Adrenal gland (tissue), 19 donors: ENCODE results near the gene ARHGAP32. TPM values are rescaled to one million over a fixed set of nuclear protein-coding genes. Genes with fewer than 3 reads are reported as not detected.

ENCODE experiments used
- DNase-seq, 7 donors: peaks; one replicate each; pipeline ENCODE4 v3.0.0-alpha.2; 2019 to 2020
- H3K27ac ChIP-seq, 5 donors: fragments of 200-600 bp; sonication (generic) in 4 of 5; 1 replicate in 3 of 5; 2 replicates in 2 of 5; pipeline versions ENCODE4 v1.5.1 to v1.8.0; 2016 to 2020; ENCODE audit warnings: mild to moderate bottlenecking in 1 of 5
- H3K27me3 ChIP-seq: fragments of 200-600 bp; 2 replicates; pipeline ENCODE4 v1.8.0; 2021
- H3K36me3 ChIP-seq, 2 donors: fragments of 200-600 bp; replicated peaks in 1 of 2; 1 replicate in 1 of 2; 2 replicates in 1 of 2; pipeline versions ENCODE4 v1.5.1 to v1.8.0; 2018 to 2022
- H3K4me1 ChIP-seq, 2 donors: fragments of 200-600 bp; replicated peaks in 1 of 2; 1 replicate in 1 of 2; 2 replicates in 1 of 2; pipeline versions ENCODE4 v1.5.1 to v1.8.0; 2018 to 2021
- H3K4me3 ChIP-seq, 4 donors: fragments of 200-600 bp; sonication (generic) in 3 of 4; one replicate each; pipeline ENCODE4 v1.5.1; 2016 to 2018
- H3K9me3 ChIP-seq, 3 donors: fragments of 200-600 bp; sonication (generic) in 1 of 3; replicated peaks in 1 of 3; 1 replicate in 2 of 3; 2 replicates in 1 of 3; pipeline versions ENCODE4 v1.5.1 to v1.8.0; 2016 to 2021
- POLR2A ChIP-seq, 2 donors: fragments of 450-650 bp; IDR thresholded peaks; one replicate each; pipeline ENCODE4 v1.6.1; 2017; ENCODE audit warnings: antibody characterized with exemption in 2 of 2, mild to moderate bottlenecking in 2 of 2, moderate library complexity in 1 of 2
- whole genome bisulfite sequencing, 4 donors: extraction: QIAGEN DNeasy Blood & Tissue Kit in 2 of 4; methylation state at CpG; one replicate each; pipeline versions ENCODE4 v1.1.5 to v1.1.7; 2013 to 2017; 5-methylcytosine and 5-hydroxymethylcytosine counted together
- intact Hi-C, 2 donors: fragments of 100-400 bp; cut with DNase I; formaldehyde crosslinking; loops; one replicate each; pipeline versions ENCODE4 v1.14.1 to v1.15.0; 2022 to 2023
- long read RNA-seq, 10 donors: library from polyadenylated mRNA in 3 of 10; unstranded in 2 of 10; stranded (forward) in 1 of 10; transcript quantifications; one replicate each; pipeline ENCODE4 v2.0.0 and lab custom pipeline, GENCODE V29; 2021 to 2026
- polyA plus RNA-seq, 3 donors: library from polyadenylated mRNA; stranded (reverse); fragments of 200-250 nt in 2 of 3; fragments of 350-450 nt in 1 of 3; fragmentation: Illumina TruSeq in 1 of 3; extraction: RNeasy Lipid Tissue Mini Kit (QIAGEN cat#74804) in 1 of 3; gene quantifications; one replicate each; pipeline ENCODE4 v1.2.3, GENCODE V29; 2013 to 2014
- total RNA-seq, 9 donors: library from RNA; depleted of rRNA in 4 of 9; stranded (reverse); fragments of >200 nt in 4 of 9; fragments of 120-200 nt in 1 of 9; fragmentation: NEBNext Ultra II Directional in 1 of 9; extraction: Animal tissue kit (Norgen Biotek cat#: 25700) in 1 of 9; gene quantifications; one replicate each; pipeline versions ENCODE4 v1.1.0 to v1.2.4, GENCODE V29; 2013 to 2023
- TF ChIP-seq, protein P1 (sequence below), 6 experiments: fragments of 450-650 bp in 4 of 6; fragments of 200-600 bp in 2 of 6; sonication (generic) in 1 of 6; IDR thresholded peaks; 1 replicate in 5 of 6; 2 replicates in 1 of 6; pipeline versions ENCODE4 v1.5.1 to v1.8.0; 2016 to 2021; ENCODE audit warnings: antibody characterized with exemption in 6 of 6, mild to moderate bottlenecking in 2 of 6, moderate library complexity in 1 of 6
- donor health status: healthy with polysubstance abuse.
- donor health status: Bipolar disorder and iron deficiency.
- donor health status: DM: yes; HTN: yes; CAD: no.
- donor health status: DM: no; HTN: no; CAD: no.
- donor health status: DM: no; HTN: no; CAD: no.
- donor health status: DM: yes; HTN: yes; CAD: no.

The ARHGAP32 gene
- total RNA-seq (10 to 100 TPM; 18.9 to 50.4 (median 27.7) TPM), polyA plus RNA-seq (10 to 100 TPM in 1 of 3 donors, 1 to 10 TPM in 2; 4.0 to 23.4 (median 6.8) TPM)
- long read RNA-seq, donor 1: 0 reads
- long read RNA-seq, donor 2: 0 reads
- long read RNA-seq, donor 3: 0 reads
- long read RNA-seq, donor 4, partial matches to known transcripts: 0 of 6 reads
- long read RNA-seq, donor 4, other reads (novel, unspliced or antisense): 6 of 6 reads
- long read RNA-seq, donor 5, partial matches to known transcripts: 2 of 10 reads
- long read RNA-seq, donor 5, other reads (novel, unspliced or antisense): 8 of 10 reads
- long read RNA-seq, donor 6: 0 reads
- long read RNA-seq, donor 7: 0 reads
- long read RNA-seq, donor 8, partial matches to known transcripts: 5 of 5 reads
- long read RNA-seq, donor 8, other reads (novel, unspliced or antisense): 0 of 5 reads
- long read RNA-seq, donor 9: 0 reads
- long read RNA-seq, donor 10, partial matches to known transcripts: 8 of 8 reads
- long read RNA-seq, donor 10, other reads (novel, unspliced or antisense): 0 of 8 reads

DNA sequence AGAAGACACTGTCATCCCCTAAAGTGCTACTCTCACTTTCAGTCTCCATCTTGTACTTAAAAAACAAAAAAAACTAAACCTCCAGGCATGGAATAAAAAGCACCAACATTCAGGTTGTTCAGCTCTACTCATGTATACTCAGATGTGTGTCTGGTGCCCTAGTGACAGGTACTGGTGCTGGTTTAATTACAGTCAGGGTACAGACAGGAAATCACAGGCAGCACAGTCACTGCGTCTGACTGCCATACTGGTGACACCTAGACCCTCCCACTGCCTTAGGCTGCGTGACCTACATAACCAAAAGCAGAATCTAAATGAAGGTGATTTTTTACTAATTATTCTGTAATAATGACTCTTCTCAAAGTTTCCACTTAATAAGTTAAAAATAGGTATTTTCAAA, at the start of gene ARHGAP32:
TSS of gene ARHGAP32 (minus strand) at position 176 of the 400 bp plus-strand sequence. CDS start at position 49, 127 bp downstream.
- TF ChIP-seq POLR2A (IDR thresholded peaks at IDR 0.05): no peak
- TF ChIP-seq, protein P1, sequence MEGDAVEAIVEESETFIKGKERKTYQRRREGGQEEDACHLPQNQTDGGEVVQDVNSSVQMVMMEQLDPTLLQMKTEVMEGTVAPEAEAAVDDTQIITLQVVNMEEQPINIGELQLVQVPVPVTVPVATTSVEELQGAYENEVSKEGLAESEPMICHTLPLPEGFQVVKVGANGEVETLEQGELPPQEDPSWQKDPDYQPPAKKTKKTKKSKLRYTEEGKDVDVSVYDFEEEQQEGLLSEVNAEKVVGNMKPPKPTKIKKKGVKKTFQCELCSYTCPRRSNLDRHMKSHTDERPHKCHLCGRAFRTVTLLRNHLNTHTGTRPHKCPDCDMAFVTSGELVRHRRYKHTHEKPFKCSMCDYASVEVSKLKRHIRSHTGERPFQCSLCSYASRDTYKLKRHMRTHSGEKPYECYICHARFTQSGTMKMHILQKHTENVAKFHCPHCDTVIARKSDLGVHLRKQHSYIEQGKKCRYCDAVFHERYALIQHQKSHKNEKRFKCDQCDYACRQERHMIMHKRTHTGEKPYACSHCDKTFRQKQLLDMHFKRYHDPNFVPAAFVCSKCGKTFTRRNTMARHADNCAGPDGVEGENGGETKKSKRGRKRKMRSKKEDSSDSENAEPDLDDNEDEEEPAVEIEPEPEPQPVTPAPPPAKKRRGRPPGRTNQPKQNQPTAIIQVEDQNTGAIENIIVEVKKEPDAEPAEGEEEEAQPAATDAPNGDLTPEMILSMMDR (IDR thresholded peaks at IDR 0.05): no peak
- H3K27me3 ChIP-seq: no peaks in the 10 kb centered on the region
- no peaks in the 10 kb centered on the region for H3K36me3 ChIP-seq
- intact Hi-C loops: no loop called here
- H3K4me3 ChIP-seq: no peak within 1 kb of the TSS
- no peaks in the 10 kb centered on the region for H3K9me3 ChIP-seq
- H3K4me1 ChIP-seq: peaks cover 0 to 11% of the 10 kb centered on the region in 2 donors
- DNase-seq: no peak
- WGBS, 4 donors: 76 to 89% (median 87%) methylated on average over 2 of the region's 2 CpGs
- no peak within 1 kb of the TSS for H3K27ac ChIP-seq

DNA sequence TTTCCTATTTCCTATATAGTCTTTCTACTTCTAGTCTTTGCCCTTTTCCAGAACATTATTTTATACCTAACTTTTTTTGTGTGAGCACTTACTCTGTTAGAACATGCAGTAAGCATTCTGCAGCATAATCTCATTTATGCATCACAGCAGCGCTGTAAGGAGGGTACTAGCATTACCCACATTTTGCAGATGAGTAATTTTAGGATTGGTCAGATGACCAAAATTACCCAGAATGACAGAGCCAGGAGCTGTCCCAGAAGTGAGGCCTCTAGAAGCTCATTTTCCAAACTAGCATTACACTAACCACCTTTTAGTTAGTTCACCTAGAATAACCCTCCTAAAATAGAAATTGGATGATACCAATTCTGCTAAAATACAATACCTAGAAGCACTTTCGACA, 47.1 kb upstream of the ARHGAP32 start:
- TF ChIP-seq POLR2A (IDR thresholded peaks at IDR 0.05): no peak
- TF ChIP-seq, protein P1 (IDR thresholded peaks at IDR 0.05): no peak
- Histone ChIP-seq H3K27me3 (no peaks in the 10 kb centered on the region), H3K36me3 (no peaks in the 10 kb centered on the region), H3K4me1 (peaks cover 7 to 8% of the 10 kb centered on the region in 2 donors), H3K9me3 (no peaks in the 10 kb centered on the region), H3K4me3 (no peak overlapping the region), H3K27ac (no peak overlapping the region)
- DNase-seq: no peak
- intact Hi-C loops: no loop called here
- WGBS, 4 donors: 96 to 97% (median 96%) methylated on average over 2 of the region's 2 CpGs

DNA sequence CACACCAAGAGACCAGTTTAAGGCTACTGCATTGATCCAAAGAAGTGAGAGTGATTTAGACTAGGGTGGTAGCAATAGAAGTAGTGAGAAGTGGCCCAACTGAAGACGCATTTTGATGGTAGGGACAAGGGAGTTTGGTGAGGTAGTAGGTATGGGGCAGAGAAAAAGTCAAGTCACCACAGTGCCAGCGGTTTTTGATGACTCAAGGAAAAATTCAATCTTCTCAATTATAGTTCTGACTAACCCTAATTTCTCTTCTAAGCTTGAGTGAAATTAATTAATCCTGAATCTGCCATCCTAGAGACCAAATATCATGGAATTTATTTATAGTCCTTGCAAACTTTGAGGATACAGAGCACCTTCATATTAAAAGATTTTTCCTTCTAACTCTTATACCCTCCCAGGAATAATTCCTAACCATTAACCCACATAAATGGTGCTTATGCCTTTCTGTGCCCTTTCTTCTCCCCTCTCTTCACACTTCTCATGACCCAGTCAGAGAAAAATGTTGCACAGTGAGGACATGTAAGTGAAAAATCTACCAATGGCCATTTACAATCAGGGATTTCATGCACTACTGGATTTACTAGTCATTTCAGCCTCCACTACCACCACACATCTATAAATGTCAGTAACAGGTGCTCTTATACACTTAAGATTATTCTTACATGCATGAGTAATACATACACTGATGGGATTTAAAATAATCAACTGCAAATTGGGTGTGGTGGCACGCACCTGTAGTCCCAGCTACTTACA, 45.9 kb upstream of the ARHGAP32 start:
- intact Hi-C loops: no loop called here
- TF ChIP-seq, protein P1 (IDR thresholded peaks at IDR 0.05): no peak
- no peak for TF ChIP-seq POLR2A (IDR thresholded peaks at IDR 0.05)
- H3K27me3 ChIP-seq: no peaks in the 10 kb centered on the region
- 92 to 98% (median 97%) methylated on average over 3 of the region's 3 CpGs for WGBS, 4 donors
- no peak overlapping the region for H3K27ac ChIP-seq
- no peak for DNase-seq
- H3K36me3 ChIP-seq: no peaks in the 10 kb centered on the region
- peaks cover 7 to 8% of the 10 kb centered on the region in 2 donors for H3K4me1 ChIP-seq
- H3K4me3 ChIP-seq: no peak overlapping the region
- H3K9me3 ChIP-seq: no peaks in the 10 kb centered on the region

DNA sequence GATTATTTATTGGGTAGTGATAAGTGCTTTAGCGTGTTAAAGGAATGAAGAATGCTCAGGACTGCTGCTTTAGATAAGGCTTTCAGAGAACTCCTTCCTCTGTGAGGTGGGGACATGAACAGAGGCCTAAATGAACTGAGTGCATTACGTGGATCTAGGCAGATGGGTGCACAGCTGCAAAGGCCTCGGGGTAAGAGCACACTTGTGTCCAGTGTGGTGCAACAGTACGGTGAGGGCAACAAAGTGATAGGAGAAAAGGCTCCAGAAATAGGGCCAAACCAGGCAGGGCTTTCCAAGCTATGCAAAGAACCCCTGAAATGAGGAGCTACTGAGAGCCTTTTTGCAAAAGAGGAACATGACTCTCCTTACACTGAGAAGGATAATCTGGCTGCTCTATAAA, 45.3 kb upstream of the ARHGAP32 start:
- H3K27ac ChIP-seq: no peak overlapping the region
- intact Hi-C loops: no loop called here

More for the DNA sequence above, 45.3 kb upstream of the ARHGAP32 start:
- Histone ChIP-seq H3K9me3 (no peaks in the 10 kb centered on the region), H3K27me3 (no peaks in the 10 kb centered on the region), H3K4me3 (no peak overlapping the region), H3K36me3 (no peaks in the 10 kb centered on the region), H3K4me1 (peaks cover 7 to 8% of the 10 kb centered on the region in 2 donors)
- DNase-seq: no peak
- WGBS, 4 donors: 85 to 94% (median 89%) methylated on average over 4 of the region's 4 CpGs
- TF ChIP-seq, protein P1 (IDR thresholded peaks at IDR 0.05): no peak
- TF ChIP-seq POLR2A (IDR thresholded peaks at IDR 0.05): no peak
